ENCODE results near the gene SPINK1. TPM values are rescaled to one million over a fixed set of nuclear protein-coding genes. Genes with fewer than 3 reads are reported as not detected.
"Not testable (repeated sequence)": the region's sequence is repeated elsewhere in the genome, so short reads cannot be mapped to it uniquely, and the experiment has no call there.

SPINK1 gene
- total RNA-seq, 3 donors from 2014 or later, result 1.6 TPM; not detected in 2

- H3K36me3 ChIP-seq, result no peaks in the 10 kb centered on the region
- H3K4me1 ChIP-seq, result no peaks in the 10 kb centered on the region
- H3K4me3 ChIP-seq, result no peak overlapping the region
- no peaks in the 10 kb centered on the region for H3K27me3 ChIP-seq
- DNase-seq (ENCODE audit: low spot score in 2 of 2), result no peak
- H3K27ac ChIP-seq, result no peak overlapping the region
- intact Hi-C loops (cut with DNase I; ENCODE audit: low total_unique reads), result no loop called here
- H3K9me3 ChIP-seq, result no peaks in the 10 kb centered on the region
- no peak for TF ChIP-seq CTCF (IDR thresholded peaks at IDR 0.05)
These were observed 1.4 kb downstream of the SPINK1 start for GRCh38 chr5:147830035-147830434.

GRCh38 chr5:147827017-147827416 lies 4.5 kb downstream of the SPINK1 start:
- H3K27ac ChIP-seq; DNase-seq (ENCODE audit: low spot score in 2 of 2); H3K4me1 ChIP-seq; H3K9me3 ChIP-seq; intact Hi-C loops (cut with DNase I; ENCODE audit: low total_unique reads); H3K4me3 ChIP-seq; H3K36me3 ChIP-seq; H3K27me3 ChIP-seq: not testable (repeated sequence)

- TF ChIP-seq POLR2A (IDR thresholded peaks at IDR 0.05) (no peak), CTCF (IDR thresholded peaks at IDR 0.05) (no peak), POLR2AphosphoS5 (IDR thresholded peaks at IDR 0.05) (no peak)
- no peak overlapping the region for H3K27ac ChIP-seq
- H3K4me1 ChIP-seq, result no peaks in the 10 kb centered on the region
- DNase-seq (ENCODE audit: low spot score in 2 of 2), result no peak
- H3K27me3 ChIP-seq, result no peaks in the 10 kb centered on the region
- no peaks in the 10 kb centered on the region for H3K9me3 ChIP-seq
- no peaks in the 10 kb centered on the region for H3K36me3 ChIP-seq
- H3K4me3 ChIP-seq, result no peak overlapping the region
- intact Hi-C loops (cut with DNase I; ENCODE audit: low total_unique reads), result no loop called here
These were observed 5.1 kb downstream of the SPINK1 start for GRCh38 chr5:147826361-147826760.

GRCh38 chr5:147822686-147823491 lies 8.6 kb downstream of the SPINK1 start:
- Histone ChIP-seq H3K9me3 (no peaks in the 10 kb centered on the region), H3K4me1 (no peaks in the 10 kb centered on the region), H3K27ac (no peak overlapping the region), H3K27me3 (no peaks in the 10 kb centered on the region), H3K36me3 (no peaks in the 10 kb centered on the region), H3K4me3 (no peak overlapping the region)
- DNase-seq (ENCODE audit: low spot score in 2 of 2), result peak in 1 of 2 donors; percentile 27
- intact Hi-C loops (cut with DNase I; ENCODE audit: low total_unique reads), result no loop called here
- TF ChIP-seq POLR2AphosphoS5 (IDR thresholded peaks at IDR 0.05), result no peak
- TF ChIP-seq CTCF (IDR thresholded peaks at IDR 0.05), result peak; percentile 36 to 95 (median 85)

- not testable (repeated sequence) for DNase-seq (ENCODE audit: low spot score in 2 of 2)
These were observed 9.2 kb downstream of the SPINK1 start for GRCh38 chr5:147822222-147822621.

GRCh38 chr5:147821766-147822165 lies 9.7 kb downstream of the SPINK1 start:
- Histone ChIP-seq H3K4me3 (no peak overlapping the region), H3K9me3 (no peaks in the 10 kb centered on the region), H3K27me3 (no peaks in the 10 kb centered on the region), H3K36me3 (no peaks in the 10 kb centered on the region), H3K27ac (no peak overlapping the region), H3K4me1 (no peaks in the 10 kb centered on the region)
- TF ChIP-seq POLR2AphosphoS5 (IDR thresholded peaks at IDR 0.05) (no peak), CTCF (IDR thresholded peaks at IDR 0.05) (no peak), POLR2A (IDR thresholded peaks at IDR 0.05) (no peak)
- intact Hi-C loops (cut with DNase I; ENCODE audit: low total_unique reads), result no loop called here
- DNase-seq (ENCODE audit: low spot score in 2 of 2), result no peak

More at GRCh38 chr5:147822222-147822621, 9.2 kb downstream of the SPINK1 start:
- H3K27me3 ChIP-seq; H3K27ac ChIP-seq; H3K4me3 ChIP-seq; H3K36me3 ChIP-seq; H3K4me1 ChIP-seq; intact Hi-C loops (cut with DNase I; ENCODE audit: low total_unique reads); H3K9me3 ChIP-seq: not testable (repeated sequence)
